GM21390 (cell line): ENCODE data around the gene ADGRG2.
"Not testable (repeated sequence)": the region's sequence is repeated elsewhere in the genome, so short reads cannot be mapped to it uniquely, and the experiment has no call there.

Experiments
- ATAC-seq: cut with Tn5 transposase; IDR thresholded peaks from one replicate; pipeline ENCODE4 v1.9.1; 2021; ENCODE audit not compliant: unreplicated experiment

Gene ADGRG2

DNA sequence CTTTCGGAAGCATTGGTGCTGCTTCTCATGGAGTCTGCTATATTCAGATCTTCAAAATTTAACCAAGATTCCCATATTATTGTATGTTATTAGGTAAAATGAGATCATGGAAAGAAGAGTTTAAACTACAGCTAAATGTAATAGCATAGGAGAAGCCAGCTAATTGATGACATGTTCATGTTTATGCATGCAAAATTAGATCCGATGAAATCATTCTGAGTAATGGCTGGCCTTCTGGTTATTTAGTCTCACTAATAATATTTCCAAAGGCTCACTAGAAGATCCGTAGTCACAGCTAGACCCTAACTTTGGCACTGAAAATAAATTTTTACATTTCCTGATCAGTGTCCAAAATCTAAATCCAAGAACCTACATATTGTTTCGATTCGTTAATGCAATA, 118.5 kb downstream of the ADGRG2 start:
- ATAC-seq = no peak

DNA sequence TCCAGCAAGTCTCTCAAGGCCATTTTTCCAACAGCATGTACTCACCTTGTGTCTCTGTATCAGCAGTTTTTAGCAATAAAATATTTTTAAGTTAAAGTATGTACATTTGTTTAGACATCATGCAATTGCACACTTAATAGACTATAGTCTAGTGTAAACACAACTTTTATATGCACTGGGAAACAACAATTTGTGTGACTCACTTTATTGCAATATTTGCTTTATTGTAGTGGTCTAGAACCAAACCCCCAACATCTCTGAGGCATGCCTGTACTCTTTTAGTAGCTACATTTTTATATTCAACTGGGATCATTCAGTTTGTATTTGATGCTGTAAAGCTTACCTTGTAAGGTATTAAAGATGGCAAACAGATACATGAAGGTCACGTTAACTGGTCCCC, 123.6 kb downstream of the ADGRG2 start:
- no peak for ATAC-seq

DNA sequence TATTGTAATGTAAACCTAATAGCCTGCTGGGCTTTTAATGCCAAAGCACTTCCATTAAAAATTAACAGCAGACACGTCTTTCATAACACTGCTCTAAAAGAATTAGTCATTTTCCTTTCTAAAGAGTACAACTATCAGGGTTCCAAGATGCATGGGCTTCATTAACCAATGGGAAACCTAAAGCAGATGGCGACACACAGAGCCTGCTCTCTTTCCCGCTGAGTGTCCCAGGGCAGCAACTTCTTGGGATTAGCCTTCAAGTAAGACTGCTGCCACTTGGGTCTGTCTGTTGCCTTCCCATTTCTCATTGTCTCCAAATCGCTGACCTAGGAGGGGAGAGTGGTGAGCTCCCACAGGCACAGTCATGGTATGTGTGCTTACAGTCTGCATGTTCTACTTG, 124.4 kb downstream of the ADGRG2 start:
- no peak for ATAC-seq

DNA sequence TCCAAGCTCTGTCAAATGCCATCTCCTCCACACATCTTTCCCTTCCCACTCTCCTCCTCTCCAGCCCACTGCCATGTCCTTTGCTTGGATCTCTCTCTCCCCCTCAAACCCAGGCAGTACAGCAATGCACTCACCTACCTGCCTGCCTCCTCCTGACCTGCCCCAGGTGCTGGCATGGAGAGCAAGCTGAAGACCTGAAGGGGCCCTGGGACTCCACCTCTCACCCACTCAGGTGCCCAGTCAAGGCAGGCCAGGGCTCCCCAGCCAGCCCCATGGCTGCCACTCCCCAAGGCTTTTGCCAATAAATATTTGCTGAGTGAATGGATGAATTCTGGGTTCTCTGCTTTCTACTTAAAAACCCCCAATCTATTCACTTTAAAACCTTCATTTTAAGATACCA, 125.7 kb downstream of the ADGRG2 start:
- ATAC-seq = no peak

DNA sequence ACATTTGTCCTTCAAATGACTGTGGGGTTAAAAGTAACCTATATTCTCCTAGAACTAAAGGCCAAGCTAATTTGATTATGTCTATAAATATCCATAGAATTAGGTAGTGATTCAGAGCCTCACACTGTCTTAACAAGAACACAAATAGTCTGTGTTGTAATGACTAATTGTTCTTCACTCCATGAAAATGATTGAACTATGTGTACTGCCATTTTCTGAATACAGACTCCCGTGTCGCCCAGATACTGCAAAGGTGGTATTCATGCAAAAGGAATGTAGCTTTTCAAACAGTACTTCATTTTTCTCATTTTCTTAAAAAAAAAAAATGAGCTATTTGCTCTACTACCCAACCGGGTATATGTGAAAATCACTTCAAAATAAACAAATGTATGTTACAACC, 127.0 kb downstream of the ADGRG2 start:
- no peak for ATAC-seq

DNA sequence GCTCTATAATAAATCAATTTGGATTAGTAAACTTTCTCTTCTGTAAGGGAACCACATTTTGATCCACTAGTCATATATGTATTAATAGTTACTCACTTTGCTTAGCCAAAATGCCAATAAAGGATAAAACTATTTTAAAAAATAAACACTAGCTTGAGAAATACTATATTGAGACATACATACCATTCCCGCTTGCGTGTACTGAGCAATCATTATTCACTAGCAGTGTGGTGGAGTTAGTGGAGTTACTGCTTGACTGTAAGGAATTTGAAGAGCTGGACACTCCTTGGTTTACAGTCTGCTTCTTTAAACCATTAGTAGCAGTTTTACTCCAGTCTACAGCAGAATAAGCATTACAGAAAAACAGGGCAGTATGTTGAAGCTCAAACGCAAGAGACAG, 127.6 kb downstream of the ADGRG2 start:
- ATAC-seq = no peak

DNA sequence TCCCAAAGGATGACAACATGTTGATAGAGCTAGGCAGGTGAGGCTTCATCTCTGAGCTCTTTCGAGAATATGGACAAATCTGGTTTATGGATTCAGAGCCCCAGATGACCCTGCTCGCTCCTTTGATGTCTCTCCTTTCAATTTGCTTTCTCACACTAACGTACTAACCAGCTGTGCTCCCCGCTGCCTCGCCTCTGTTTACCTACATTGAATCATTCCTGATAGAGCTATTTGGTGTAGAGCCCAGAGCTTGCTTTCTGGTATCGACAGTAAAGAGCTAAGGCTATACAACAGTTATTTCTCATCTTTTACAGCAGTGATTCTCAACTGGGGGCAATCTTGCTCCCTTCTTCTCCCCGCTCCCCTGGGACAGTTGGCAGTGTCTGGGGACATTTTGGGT, 129.4 kb downstream of the ADGRG2 start:
- ATAC-seq = no peak

DNA sequence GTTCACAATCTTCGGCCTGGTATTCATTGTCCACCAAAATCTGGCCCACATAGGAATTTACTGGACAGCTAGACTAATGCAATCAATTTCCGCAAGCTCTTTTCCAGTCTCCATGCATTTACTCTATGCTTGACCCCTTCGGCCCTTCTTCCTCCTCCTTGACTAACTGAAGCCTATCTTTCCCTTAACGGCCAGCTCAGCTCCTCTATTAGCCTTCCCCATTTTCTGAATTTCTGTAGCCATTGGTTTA, 137.2 kb downstream of the ADGRG2 start:
- no peak for ATAC-seq

DNA sequence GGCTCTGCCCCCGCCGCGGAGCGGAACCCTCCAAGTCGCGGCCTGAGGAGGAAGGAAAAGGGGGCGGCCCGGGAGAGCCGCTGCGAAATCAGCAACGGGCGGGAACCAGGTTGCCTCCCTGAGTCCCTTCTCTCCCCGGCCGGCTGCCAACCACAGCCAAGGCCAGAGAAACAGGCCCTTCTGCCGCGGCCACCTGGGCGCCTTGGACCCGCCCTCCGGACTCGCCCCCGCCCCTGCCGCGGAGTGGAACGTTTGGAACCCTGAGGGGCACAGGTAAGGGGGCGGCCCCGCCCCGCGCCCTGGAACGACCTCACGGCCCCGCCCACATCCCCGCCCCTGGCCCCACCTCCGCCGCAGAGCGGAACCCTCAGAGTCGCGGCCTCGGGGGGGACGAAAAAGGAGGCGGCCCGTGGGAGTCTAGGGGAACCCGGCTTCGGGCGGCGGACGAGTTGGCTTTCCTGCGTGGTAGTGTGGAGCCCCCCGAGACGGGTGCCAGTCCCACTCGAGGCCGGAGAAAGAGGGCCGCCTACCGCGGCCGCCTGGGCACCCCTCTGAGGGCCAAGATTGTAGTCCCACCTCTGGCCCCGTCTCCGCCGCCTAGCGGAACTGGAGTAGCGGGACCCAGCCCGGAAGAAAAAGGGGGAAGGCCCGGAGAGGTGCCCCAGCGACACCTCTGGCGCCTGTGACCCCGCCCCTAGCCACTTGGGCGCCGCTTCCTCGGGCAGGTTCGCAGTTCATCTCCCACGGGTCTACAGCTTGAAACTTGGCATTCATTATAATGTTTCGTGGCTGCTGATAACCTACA, 137.7 kb downstream of the ADGRG2 start:
- peak; percentile 84 for ATAC-seq

DNA sequence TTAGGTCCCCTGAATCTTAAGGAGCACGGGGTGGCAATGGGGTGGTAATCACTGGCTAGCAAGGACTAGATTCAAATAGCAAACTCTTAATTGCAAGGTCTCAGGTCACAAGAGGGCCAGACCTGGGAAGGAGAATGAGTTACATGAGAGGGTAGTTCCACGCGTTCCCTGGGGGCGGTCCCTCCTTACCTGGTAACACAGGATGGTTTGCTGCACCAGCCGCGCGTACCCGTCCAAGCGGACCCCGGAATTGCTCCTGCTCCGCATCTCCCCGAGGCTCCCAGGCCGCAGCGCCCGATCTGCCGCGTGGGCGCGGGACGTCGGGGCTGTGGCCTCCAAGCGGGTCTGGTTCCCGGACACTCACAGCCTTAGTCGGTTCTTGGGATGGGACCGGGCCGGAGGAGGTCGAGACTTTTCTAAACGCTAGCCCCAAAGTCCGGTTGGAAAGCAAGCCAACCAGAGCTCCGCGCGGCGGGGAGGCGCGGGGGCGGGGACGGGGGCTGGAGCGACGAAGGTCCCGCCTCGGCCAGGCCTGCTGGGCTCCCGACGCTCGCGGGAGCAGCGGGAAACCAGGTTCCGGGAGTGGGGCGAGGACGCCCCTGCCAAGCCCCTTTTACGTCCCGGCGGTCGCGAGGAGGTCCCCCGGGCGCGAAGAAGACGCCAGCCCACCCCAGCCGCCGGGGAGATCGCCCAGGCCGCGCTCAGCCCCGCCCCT, 138.4 kb downstream of the ADGRG2 start, which contains the start of gene PHKA2:
Gene PHKA2 (minus strand): TSS at position 449 of the 715 bp plus-strand sequence. CDS start 182 bp downstream, at position 267.
- ATAC-seq = peak; percentile 49

DNA sequence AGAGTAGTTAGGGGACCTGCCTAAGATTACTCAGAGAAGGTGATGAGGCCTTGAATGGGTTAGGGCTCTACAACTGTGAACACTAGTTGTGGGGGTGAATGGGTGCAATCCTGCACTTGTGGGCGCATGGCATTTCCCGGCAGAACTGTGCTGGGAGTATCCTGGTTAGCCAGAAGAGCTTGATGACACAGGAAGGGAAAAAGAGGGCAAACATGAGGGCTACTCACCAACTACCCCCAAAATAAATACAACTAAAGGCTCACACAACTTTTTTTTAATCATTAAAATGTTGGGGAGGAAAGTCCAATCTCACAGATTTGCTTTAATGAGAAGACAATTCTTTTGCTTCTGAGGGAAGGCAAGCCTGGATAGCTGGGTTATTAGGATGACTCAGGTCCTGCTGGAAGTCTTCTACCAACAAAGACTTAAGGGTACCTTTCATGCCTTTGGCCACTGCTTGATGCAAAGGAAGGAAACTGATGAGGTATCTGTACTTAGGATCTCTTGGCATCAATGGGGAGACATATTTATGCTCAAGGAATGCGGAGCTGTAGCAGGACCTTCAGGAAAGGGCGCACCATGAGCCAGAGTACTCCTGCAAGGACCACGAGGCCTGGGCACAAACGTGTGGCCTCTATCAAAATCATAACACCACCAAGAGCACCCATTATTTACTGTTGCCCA, 141.0 kb downstream of the ADGRG2 start:
- no peak for ATAC-seq

DNA sequence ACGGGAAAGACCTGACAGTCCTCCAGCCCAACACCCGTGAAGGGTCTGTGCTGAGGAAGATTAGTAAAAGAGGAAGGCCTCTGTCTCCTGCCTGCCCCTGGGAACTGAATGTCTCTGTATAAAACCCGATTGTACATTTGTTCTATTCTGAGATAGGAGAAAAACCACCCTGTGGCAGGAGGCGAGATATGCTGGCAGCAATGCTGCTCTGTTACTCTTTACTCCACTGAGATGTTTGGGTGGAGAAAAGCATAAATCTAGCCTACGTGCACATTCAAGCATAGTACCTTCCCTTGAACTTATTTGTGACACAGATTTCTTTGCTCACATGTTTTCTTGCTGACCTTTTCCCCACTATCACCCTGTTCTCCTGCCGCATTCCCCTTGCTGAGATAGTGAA, 142.0 kb downstream of the ADGRG2 start:
- ATAC-seq = not testable (repeated sequence)

DNA sequence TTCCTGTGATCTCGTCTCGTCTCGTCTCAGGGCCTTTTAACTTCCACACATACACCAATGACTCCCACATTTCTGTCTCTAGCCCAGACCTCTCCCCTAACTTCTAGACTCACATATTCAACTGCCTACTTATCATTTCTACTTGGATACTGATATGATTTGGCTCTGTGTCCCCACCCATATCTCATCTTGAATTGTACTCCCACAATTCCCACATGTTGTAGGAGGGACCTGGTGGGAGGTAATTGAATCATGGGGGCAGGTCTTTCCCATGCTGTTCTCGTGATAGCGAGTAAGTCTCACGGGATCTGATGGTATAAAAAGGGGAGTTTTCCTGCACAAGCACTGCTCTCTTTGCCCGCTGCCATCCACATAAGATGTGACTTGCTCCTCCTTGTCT, 147.3 kb downstream of the ADGRG2 start:
- no peak for ATAC-seq

DNA sequence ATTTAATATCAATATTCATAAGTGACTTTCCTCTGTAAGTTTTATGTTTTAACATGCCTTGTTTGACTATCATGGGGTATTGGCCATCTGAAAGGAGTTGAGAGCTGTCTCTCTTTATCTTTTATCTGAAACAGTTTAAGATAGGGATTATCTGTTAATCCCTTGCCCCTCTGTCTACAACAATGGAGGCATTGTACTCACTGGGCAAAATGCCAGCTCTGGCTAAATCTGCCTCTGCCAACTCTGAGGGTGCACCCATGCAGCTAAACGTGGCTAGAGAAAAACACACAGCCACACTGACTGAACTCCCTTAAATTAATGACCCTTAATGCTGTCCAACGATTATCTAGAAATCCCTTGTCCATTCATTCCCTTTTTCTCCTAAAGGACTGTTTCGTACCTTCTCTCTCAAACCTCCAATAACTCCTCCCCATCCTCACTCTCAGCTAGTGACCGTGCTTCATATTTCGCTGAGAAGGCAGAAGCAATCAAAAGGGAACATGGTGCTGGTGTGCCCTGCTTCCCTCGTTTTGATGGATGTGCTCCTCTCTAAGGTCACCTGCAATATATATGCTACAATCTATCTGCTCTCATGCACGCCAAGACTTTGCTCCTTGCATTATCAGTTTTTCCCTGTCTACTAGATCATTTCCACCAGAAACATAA, 148.6 kb downstream of the ADGRG2 start:
- ATAC-seq = no peak

DNA sequence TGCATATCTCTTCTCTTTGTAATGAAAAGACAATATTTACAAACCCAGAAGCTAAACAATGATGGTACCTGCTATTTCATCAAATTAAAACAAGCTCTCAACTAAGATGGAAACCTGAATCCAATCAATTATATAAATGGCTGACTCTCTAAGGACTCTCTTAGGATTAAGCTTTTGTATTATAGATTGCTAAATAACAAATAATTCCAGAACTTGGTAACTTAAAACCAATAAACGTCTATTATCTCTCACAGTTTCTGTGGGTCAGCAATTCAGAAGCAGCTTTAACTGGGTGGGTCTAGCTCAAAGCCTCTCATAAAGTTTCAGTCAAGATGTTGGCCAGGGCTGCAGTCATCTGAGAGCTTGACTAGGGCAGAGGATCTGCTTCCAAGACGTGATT, 150.8 kb downstream of the ADGRG2 start:
- ATAC-seq = no peak

DNA sequence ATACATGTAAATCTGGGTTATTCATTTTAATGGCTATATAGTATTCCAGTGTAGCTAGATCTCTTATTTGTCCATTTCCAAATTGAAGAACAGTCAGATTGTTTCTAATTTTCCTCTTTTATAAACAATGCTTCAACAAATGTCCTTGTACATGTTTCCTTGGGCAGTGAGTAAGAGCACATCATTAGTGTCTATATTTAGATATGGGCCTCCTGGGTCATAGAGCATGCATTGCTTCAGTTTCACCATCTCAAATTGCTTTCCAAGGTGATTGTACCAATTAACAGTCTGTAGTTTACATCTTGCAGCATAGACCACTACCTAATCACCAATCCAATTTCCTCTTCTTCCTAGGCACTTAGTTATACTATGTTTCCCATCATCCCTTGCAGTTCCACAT, 151.8 kb downstream of the ADGRG2 start:
- ATAC-seq = no peak

DNA sequence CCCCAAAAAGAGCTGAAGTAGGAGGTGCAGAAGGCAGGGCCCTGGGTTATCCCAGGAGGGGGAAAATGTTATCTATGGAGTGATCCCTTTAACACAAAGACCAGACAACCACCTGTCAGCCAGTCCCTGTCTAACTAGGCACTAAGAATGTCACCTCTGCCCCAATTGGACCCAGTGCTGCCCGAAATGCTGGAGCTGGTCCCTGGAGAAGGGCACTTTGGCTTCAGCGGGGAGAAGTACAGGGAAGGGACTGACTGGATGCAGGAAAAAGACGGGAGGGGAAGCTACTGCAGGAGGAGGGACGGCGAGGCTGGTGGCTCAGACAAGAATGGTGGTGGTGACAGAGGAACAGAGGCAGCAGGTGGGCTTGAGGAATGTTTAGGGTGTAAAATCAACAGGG, 155.6 kb downstream of the ADGRG2 start:
- no peak for ATAC-seq

DNA sequence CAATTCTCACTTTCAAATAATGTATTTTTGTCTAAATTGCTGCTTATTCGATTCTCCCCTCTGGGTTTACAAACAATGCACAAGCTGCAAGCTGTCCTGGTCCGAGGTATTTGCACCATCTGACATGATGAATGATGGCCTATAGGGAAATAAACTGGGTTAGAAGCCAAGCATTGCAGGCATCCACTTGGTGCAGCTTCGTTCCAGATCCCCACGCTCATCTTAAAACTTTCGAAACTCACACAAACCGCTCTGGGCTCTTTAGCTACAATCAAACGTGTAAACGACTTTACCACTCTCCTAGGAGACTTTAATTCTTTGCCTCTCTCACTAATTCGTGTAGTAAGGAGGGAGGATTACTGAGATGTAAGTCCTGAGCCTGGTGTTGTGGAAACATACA, 157.4 kb downstream of the ADGRG2 start:
- no peak for ATAC-seq

DNA sequence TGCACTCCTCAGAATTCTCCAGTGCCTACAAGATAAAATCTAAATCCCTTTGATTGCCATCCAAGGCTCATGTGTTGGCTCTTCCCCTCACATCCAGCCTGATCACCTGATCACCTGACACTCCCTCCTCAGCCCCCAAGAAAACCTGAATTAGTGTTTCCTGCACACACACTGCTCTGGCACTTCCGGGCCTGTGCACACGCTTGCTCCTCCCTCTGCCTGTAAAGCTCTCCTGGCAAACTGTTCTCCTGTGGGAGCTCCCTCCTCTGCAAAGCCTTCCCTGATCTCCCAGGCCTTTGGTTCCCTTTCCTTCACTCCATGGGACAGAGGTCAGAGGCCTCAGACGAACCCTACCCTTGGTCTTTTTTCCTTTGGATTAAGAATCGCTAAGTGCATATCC, 158.2 kb downstream of the ADGRG2 start:
- ATAC-seq = no peak

DNA sequence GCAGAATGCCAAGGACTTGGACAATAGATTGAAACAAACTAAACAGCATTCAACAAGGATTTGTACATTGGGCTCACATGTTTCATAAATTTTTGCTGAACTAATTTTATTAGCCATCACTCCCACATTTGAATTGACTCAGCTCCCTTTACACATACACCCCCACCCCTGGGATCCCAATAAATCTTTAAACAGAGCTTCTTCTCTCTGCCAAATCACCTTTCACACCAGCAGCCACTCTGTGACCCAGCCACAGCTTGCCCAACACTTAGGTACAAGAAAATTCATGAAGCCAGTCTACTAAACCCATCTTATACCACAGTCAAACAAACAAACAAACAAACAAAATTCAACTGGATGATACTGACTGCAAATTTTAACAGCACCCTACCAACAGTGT, 159.9 kb downstream of the ADGRG2 start:
- ATAC-seq = no peak

DNA sequence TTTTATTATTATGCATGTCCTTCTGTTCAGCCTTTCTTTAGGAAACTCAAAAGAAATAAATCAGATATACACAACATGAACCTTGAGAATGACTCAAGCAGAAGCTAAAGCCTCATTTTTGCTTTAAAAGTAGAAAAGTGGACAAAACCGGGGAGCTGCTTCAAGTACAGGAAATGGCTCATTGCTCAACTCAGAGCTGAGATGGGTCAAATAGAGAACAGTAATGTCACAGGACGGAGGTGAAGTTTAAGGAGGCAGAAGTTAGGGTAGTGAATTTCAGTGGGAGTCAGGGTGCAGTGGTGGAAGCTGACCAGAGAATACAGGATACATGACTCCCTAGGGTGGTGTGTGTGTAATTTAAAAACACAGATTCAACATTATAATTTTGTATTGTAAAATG, 160.6 kb downstream of the ADGRG2 start:
- no peak for ATAC-seq
